NCI-H526 treated with DMSO at 0.1 percent for 48 hours (cell line): ENCODE measurements around the gene SLC23A1.

Source experiments
- DNase-seq: peaks from one replicate; lab custom pipeline; 2025; lab: John Stamatoyannopoulos, UW

Gene SLC23A1

GRCh38 chr5:139406963-139407362 is 23.9 kb upstream of the SLC23A1 start:
- DNase-seq: no peak

GRCh38 chr5:139404484-139404840 is 21.4 kb upstream of the SLC23A1 start:
- no peak for DNase-seq

- DNase-seq: peak; percentile 97
These were observed 20.8 kb upstream of the SLC23A1 start, which contains the start of gene SPATA24 for GRCh38 chr5:139403787-139404483. SPATA24 (minus strand) TSS chr5:139404089; CDS start chr5:139404060, 29 bp downstream.

GRCh38 chr5:139403418-139403786 is 20.3 kb upstream of the SLC23A1 start:
- no peak for DNase-seq

- DNase-seq: no peak
These were observed 19.6 kb upstream of the SLC23A1 start for GRCh38 chr5:139402561-139403158.

- no peak for DNase-seq
These were observed 18.4 kb upstream of the SLC23A1 start for GRCh38 chr5:139401546-139401945.

GRCh38 chr5:139399501-139400121 is 16.5 kb upstream of the SLC23A1 start:
- no peak for DNase-seq

GRCh38 chr5:139397921-139398320 is 14.8 kb upstream of the SLC23A1 start:
- no peak for DNase-seq

- DNase-seq: no peak
These were observed 13.6 kb upstream of the SLC23A1 start for GRCh38 chr5:139396691-139397090.

GRCh38 chr5:139395844-139396640 is 12.9 kb upstream of the SLC23A1 start:
- DNase-seq: no peak

GRCh38 chr5:139394654-139395566 is 11.8 kb upstream of the SLC23A1 start, which contains the start of gene PROB1:
PROB1 (minus strand) TSS chr5:139395104; CDS start chr5:139395081, 23 bp downstream.
- DNase-seq: no peak

- DNase-seq: peak; percentile 32
These were observed 11.1 kb upstream of the SLC23A1 start for GRCh38 chr5:139394123-139394653.

- no peak for DNase-seq
These were observed 10.5 kb upstream of the SLC23A1 start for GRCh38 chr5:139393497-139394122.

GRCh38 chr5:139392678-139393496 is 9.8 kb upstream of the SLC23A1 start:
- peak; percentile 83 for DNase-seq

- no peak for DNase-seq
These were observed 9.2 kb upstream of the SLC23A1 start for GRCh38 chr5:139392324-139392677.

GRCh38 chr5:139391570-139392323 is 8.7 kb upstream of the SLC23A1 start:
- DNase-seq: no peak

- no peak for DNase-seq
These were observed 7.8 kb upstream of the SLC23A1 start for GRCh38 chr5:139390639-139391569.
